ENCODE data around the gene RNF25. TPM values are rescaled to one million over a fixed set of nuclear protein-coding genes. Genes with fewer than 3 reads are reported as not detected.
A peak's percentile ranks its signal among the peaks of the same experiment; 100 is the strongest.

RNF25 gene
- 10 to 100 TPM in 8 of 9 donors, 1 to 10 TPM in 1; 9.7 to 23.8 (median 15.0) TPM for total RNA-seq
- 10 to 100 TPM; 21.0 to 24.0 TPM for polyA plus RNA-seq
- long read RNA-seq, donor 1, transcript RNF25-201 (10 exons, 1,914 nt) = major isoform, 14 of 23 reads
- long read RNA-seq, donor 1, partial matches to known transcripts = 1 of 23 reads
- long read RNA-seq, donor 1, other reads (novel, unspliced or antisense) = 4 of 23 reads
- long read RNA-seq, donor 2, transcript RNF25-201 (10 exons, 1,914 nt) = major isoform, 72 of 86 reads
- long read RNA-seq, donor 2, partial matches to known transcripts = 1 of 86 reads
- long read RNA-seq, donor 2, other reads (novel, unspliced or antisense) = 13 of 86 reads
- long read RNA-seq, donor 3, transcript RNF25-201 (10 exons, 1,914 nt) = major isoform, 10 of 13 reads
- long read RNA-seq, donor 3, partial matches to known transcripts = 0 of 13 reads
- long read RNA-seq, donor 3, other reads (novel, unspliced or antisense) = 2 of 13 reads

- peaks cover 0 to 21% (median 14%) of the 10 kb centered on the region in 12 donors for H3K4me1 ChIP-seq
- peak within 1 kb of the TSS; percentile 14 to 87 (median 82) for H3K27ac ChIP-seq
- intact Hi-C loops (cut with DNase I) = loop anchor here in 3 of 10 donors (1.0 to 5.0 kb wide), 3 partner anchors 13 to 265 kb away; partner anchors contain the start of genes BCS1L (in 1 of the 3) and ZNF142 (in 1 of the 3)
These were observed at the start of gene RNF25, which contains the start of gene STK36 for GRCh38 chr2:218671654-218672566. Gene RNF25, minus strand, starts transcription at chr2:218672002. Its CDS starts 32 bp downstream, at chr2:218671970. Gene STK36, plus strand, starts transcription at chr2:218672086. Its CDS starts 744 bp downstream, at chr2:218672830.

GRCh38 chr2:218721488-218721887, 49.7 kb upstream of the RNF25 start:
- Histone ChIP-seq H3K36me3 (peaks cover 0 to 6% (median 0%) of the 10 kb centered on the region in 9 donors), H3K27me3 (no peaks in the 10 kb centered on the region), H3K9me3 (peaks cover 0 to 18% (median 9%) of the 10 kb centered on the region in 12 donors), H3K27ac (no peak overlapping the region), H3K4me3 (no peak overlapping the region), H3K4me1 (peaks cover 0 to 34% (median 0%) of the 10 kb centered on the region in 12 donors)
- intact Hi-C loops (cut with DNase I) = loop anchor here in 1 of 10 donors (5.0 kb wide), 1 partner anchor 131 kb away; no protein-coding TSS in a partner anchor
- ATAC-seq (no peak), DNase-seq (no peak)
- TF ChIP-seq CTCF (IDR thresholded peaks at IDR 0.05) (no peak), POLR2A (IDR thresholded peaks at IDR 0.05) (no peak)

More at GRCh38 chr2:218671654-218672566, at the start of gene RNF25, which contains the start of gene STK36:
- TF ChIP-seq CTCF (IDR thresholded peaks at IDR 0.05) (no peak), POLR2A (IDR thresholded peaks at IDR 0.05) (peak in 1 of 2 donors; percentile 78)
- Histone ChIP-seq H3K9me3 (no peaks in the 10 kb centered on the region), H3K27me3 (no peaks in the 10 kb centered on the region), H3K4me3 (peak within 1 kb of the TSS; percentile 75 to 97 (median 90)), H3K36me3 (peaks cover 0 to 43% (median 36%) of the 10 kb centered on the region in 9 donors)
- 0 to 1% (median 1%) methylated on average over 46 to 49 of the region's 49 CpGs for WGBS, 4 donors
- DNase-seq = peak; percentile 87 to 91 (median 89)
- peak; percentile 96 to 99 (median 98) for ATAC-seq

GRCh38 chr2:218720048-218721041, 48.5 kb upstream of the RNF25 start:
- intact Hi-C loops (cut with DNase I) = loop anchor here in 1 of 10 donors (5.0 kb wide), 1 partner anchor 132 kb away; no protein-coding TSS in a partner anchor
- 93 to 96% (median 95%) methylated on average over 19 of the region's 19 CpGs for WGBS, 4 donors
- H3K27ac ChIP-seq = no peak overlapping the region
- H3K27me3 ChIP-seq = no peaks in the 10 kb centered on the region
- H3K4me1 ChIP-seq = peaks cover 0 to 34% (median 0%) of the 10 kb centered on the region in 12 donors
- peaks cover 0 to 13% (median 3%) of the 10 kb centered on the region in 9 donors for H3K36me3 ChIP-seq
- no peak for ATAC-seq
- H3K4me3 ChIP-seq = no peak overlapping the region
- peaks cover 0 to 6% (median 0%) of the 10 kb centered on the region in 12 donors for H3K9me3 ChIP-seq
- TF ChIP-seq POLR2A (IDR thresholded peaks at IDR 0.05) (no peak), CTCF (IDR thresholded peaks at IDR 0.05) (no peak)
- DNase-seq = no peak
